NT2/D1 (cell line): ENCODE results near the gene WBP2NL.

ENCODE experiments used
- SUZ12 ChIP-seq: IDR thresholded peaks from 2 replicates; pipeline ENCODE4 v1.6.1; 2011; ENCODE audit not compliant: insufficient read length, insufficient read depth; ENCODE audit errors: extremely low read depth
- YY1 ChIP-seq: IDR thresholded peaks from 2 replicates; pipeline ENCODE4 v1.6.1; 2011; ENCODE audit not compliant: insufficient read length, insufficient read depth
- ZNF274 ChIP-seq: IDR thresholded peaks from 2 replicates; pipeline ENCODE4 v1.6.1; 2011; ENCODE audit warnings: mild to moderate bottlenecking, low read depth, low read length

DNA sequence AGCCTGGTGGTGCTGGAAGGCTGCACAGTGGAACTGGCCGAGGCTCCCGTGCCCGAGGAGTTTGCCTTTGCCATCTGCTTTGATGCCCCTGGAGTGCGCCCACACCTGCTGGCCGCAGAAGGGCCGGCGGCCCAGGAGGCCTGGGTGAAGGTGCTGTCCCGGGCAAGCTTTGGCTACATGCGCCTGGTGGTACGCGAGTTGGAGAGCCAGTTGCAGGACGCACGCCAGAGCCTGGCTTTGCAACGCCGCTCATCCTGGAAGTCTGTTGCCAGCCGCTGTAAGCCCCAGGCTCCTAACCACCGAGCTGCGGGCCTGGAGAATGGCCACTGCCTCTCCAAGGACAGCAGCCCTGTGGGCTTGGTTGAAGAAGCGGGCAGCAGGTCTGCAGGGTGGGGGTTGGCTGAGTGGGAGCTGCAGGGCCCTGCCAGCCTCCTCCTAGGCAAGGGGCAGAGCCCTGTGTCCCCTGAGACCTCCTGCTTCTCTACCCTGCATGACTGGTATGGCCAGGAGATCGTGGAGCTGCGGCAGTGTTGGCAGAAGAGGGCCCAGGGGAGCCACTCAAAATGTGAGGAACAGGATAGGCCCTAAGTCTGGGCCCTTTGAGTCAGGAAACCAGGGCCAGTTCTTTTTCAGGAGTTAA is 79.0 kb downstream of the WBP2NL start:
- TF ChIP-seq SUZ12 (no peak), YY1 (no peak), ZNF274 (no peak)
